IMR-90 (cell line): Measurements from ENCODE around the gene KCNC2. TPM values are rescaled to one million over a fixed set of nuclear protein-coding genes. Genes with fewer than 3 reads are reported as not detected.

Experiments
- ATAC-seq: fragments of 200-7000 bp; cut with Tn5 transposase; 2 replicates; pipeline ENCODE4 v1.9.1; 2020; ENCODE audit warnings: low read depth, mild to moderate bottlenecking, moderate library complexity
- BruUV-seq: library from RNA; stranded (reverse); fragments of 400-500 nt; replicated peaks from 2 replicates; lab custom pipeline; 2021; lab: Mats Ljungman, UMichigan
- CTCF ChIA-PET: fragments of 300-600 bp; formaldehyde crosslinking; extraction: SDS; loops from one replicate; lab custom pipeline; 2021; ENCODE audit warnings: antibody characterized with exemption; lab: Yijun Ruan, JAX
- POLR2A ChIA-PET: fragments of 300-600 bp; sonication (Branson Sonifier 250); formaldehyde crosslinking; loops from one replicate; lab custom pipeline; 2022; ENCODE audit warnings: antibody characterized with exemption; ENCODE audit not compliant: unreplicated experiment; lab: Charles Lee
- DNase-seq: peaks from one replicate; pipeline ENCODE4 v3.0.0; 2013
- H2AFZ ChIP-seq: replicated peaks from 2 replicates; pipeline ENCODE3; 2013; ENCODE audit warnings: low read length, mild to moderate bottlenecking; ENCODE audit not compliant: poor library complexity
- H2AK5ac ChIP-seq: 2 replicates; pipeline ENCODE4 v1.6.1; 2013; ENCODE audit warnings: low read depth, low read length, inconsistent platforms
- H2AK9ac ChIP-seq: replicated peaks from 2 replicates; pipeline ENCODE3; 2013; ENCODE audit warnings: mild to moderate bottlenecking, low read depth, low read length, moderate library complexity; ENCODE audit not compliant: poor library complexity
- H2BK120ac ChIP-seq: 2 replicates; pipeline ENCODE4 v1.6.1; 2013; ENCODE audit warnings: low read depth, low read length, inconsistent platforms
- H2BK15ac ChIP-seq: 3 replicates; pipeline ENCODE4 v1.6.1; 2013; ENCODE audit warnings: low read depth, low read length, inconsistent platforms
- H2BK20ac ChIP-seq: 2 replicates; pipeline ENCODE4 v1.6.1; 2013; ENCODE audit warnings: low read depth, mild to moderate bottlenecking, inconsistent platforms, low read length, moderate library complexity
- H2BK5ac ChIP-seq: 2 replicates; pipeline ENCODE4 v1.6.1; 2013; ENCODE audit warnings: mild to moderate bottlenecking, low read depth, low read length, inconsistent platforms; ENCODE audit not compliant: poor library complexity, severe bottlenecking
- H3K14ac ChIP-seq: replicated peaks from 2 replicates; pipeline ENCODE4 v1.6.1; 2013; ENCODE audit warnings: low read depth, low read length, inconsistent platforms
- H3K18ac ChIP-seq: 2 replicates; pipeline ENCODE4 v1.6.1; 2013; ENCODE audit warnings: low read depth, low read length, control low read depth
- H3K23ac ChIP-seq: 2 replicates; pipeline ENCODE4 v1.6.1; 2013; ENCODE audit warnings: low read depth, low read length, inconsistent platforms
- H3K27ac ChIP-seq: 2 replicates; pipeline ENCODE4 v1.5.1; 2013; ENCODE audit warnings: mild to moderate bottlenecking, control low read depth, low read length; ENCODE audit not compliant: insufficient read depth
- H3K27me3 ChIP-seq: 2 replicates; pipeline ENCODE4 v1.6.1; 2013; ENCODE audit warnings: low read length; ENCODE audit not compliant: control insufficient read depth, insufficient read depth
- H3K36me3 ChIP-seq: 2 replicates; pipeline ENCODE4 v1.6.1; 2013; ENCODE audit warnings: low read length, mixed read lengths; ENCODE audit not compliant: control insufficient read depth, insufficient read depth
- H3K4ac ChIP-seq: 2 replicates; pipeline ENCODE4 v1.6.1; 2013; ENCODE audit warnings: low read depth, low read length, inconsistent platforms
- H3K4me1 ChIP-seq: 2 replicates; pipeline ENCODE4 v1.6.1; 2013; ENCODE audit warnings: low read length, mixed read lengths; ENCODE audit not compliant: control insufficient read depth, insufficient read depth
- H3K4me2 ChIP-seq: 2 replicates; pipeline ENCODE4 v1.6.1; 2013; ENCODE audit warnings: low read depth, mild to moderate bottlenecking, control low read depth, low read length, moderate library complexity
- H3K4me3 ChIP-seq: 2 replicates; pipeline ENCODE4 v1.5.1; 2013; ENCODE audit warnings: low read depth, mild to moderate bottlenecking, control low read depth, low read length, moderate library complexity; ENCODE audit not compliant: insufficient read depth
- H3K56ac ChIP-seq: 2 replicates; pipeline ENCODE4 v1.6.1; 2013; ENCODE audit warnings: low read length, inconsistent platforms; ENCODE audit not compliant: insufficient read depth; ENCODE audit errors: extremely low read depth
- H3K79me1 ChIP-seq, 2 experiments: 2 replicates each; pipeline ENCODE4 v1.6.1; 2013; ENCODE audit warnings: low read length in 2 of 2, inconsistent platforms in 1 of 2, low read depth in 1 of 2
- H3K9ac ChIP-seq: 2 replicates; pipeline ENCODE4 v1.6.1; 2013; ENCODE audit warnings: low read depth, low read length, control low read depth
- H3K9me1 ChIP-seq: 2 replicates; pipeline ENCODE4 v1.6.1; 2013; ENCODE audit warnings: low read length, inconsistent platforms; ENCODE audit not compliant: insufficient read depth
- H3K9me3 ChIP-seq: 2 replicates; pipeline ENCODE4 v1.6.1; 2013; ENCODE audit warnings: low read length; ENCODE audit not compliant: control insufficient read depth, insufficient read depth
- H4K20me1 ChIP-seq: 2 replicates; pipeline ENCODE4 v1.6.1; 2013; ENCODE audit warnings: low read length, inconsistent platforms; ENCODE audit not compliant: insufficient read depth
- H4K5ac ChIP-seq: 2 replicates; pipeline ENCODE4 v1.6.1; 2013; ENCODE audit warnings: mild to moderate bottlenecking, low read depth, low read length, control low read depth
- H4K8ac ChIP-seq, 2 experiments: 2 replicates each; pipeline ENCODE4 v1.6.1; 2013; ENCODE audit warnings: low read depth in 2 of 2, low read length in 2 of 2, control low read depth in 1 of 2, inconsistent platforms in 1 of 2
- H4K91ac ChIP-seq: 2 replicates; pipeline ENCODE4 v1.6.1; 2013; ENCODE audit warnings: low read depth, low read length, inconsistent platforms; ENCODE audit not compliant: insufficient read depth
- BHLHE40 ChIP-seq: fragments of 150-350 bp; IDR thresholded peaks from 2 replicates; pipeline ENCODE4 v1.6.1; 2016; ENCODE audit warnings: mild to moderate bottlenecking, low read depth, low read length
- CEBPB ChIP-seq: IDR thresholded peaks from 2 replicates; pipeline ENCODE4 v1.6.1; 2012; ENCODE audit warnings: low read depth, low read length, improper control_type of control experiment
- CHD1 ChIP-seq: IDR thresholded peaks from 2 replicates; pipeline ENCODE4 v1.6.1; 2012; ENCODE audit warnings: low read depth, low read length, improper control_type of control experiment
- CTCF ChIP-seq: conservative IDR thresholded peaks from 2 replicates; pipeline ENCODE4 v1.5.1; 2012; ENCODE audit warnings: mild to moderate bottlenecking, low read depth, low read length, improper control_type of control experiment
- ELK1 ChIP-seq: fragments of 150-350 bp; IDR thresholded peaks from 2 replicates; pipeline ENCODE4 v1.6.1; 2016; ENCODE audit warnings: low read depth, mild to moderate bottlenecking, low read length, moderate library complexity, borderline replicate concordance
- FOS ChIP-seq: fragments of 150-350 bp; IDR thresholded peaks from 2 replicates; pipeline ENCODE4 v1.6.1; 2016; ENCODE audit warnings: low read depth, low read length
- MAFK ChIP-seq: IDR thresholded peaks from 2 replicates; pipeline ENCODE4 v1.6.1; 2012; ENCODE audit warnings: low read depth, low read length, improper control_type of control experiment
- MAZ ChIP-seq: IDR thresholded peaks from 2 replicates; pipeline ENCODE4 v1.6.1; 2012; ENCODE audit warnings: low read depth, mild to moderate bottlenecking, low read length, improper control_type of control experiment, moderate library complexity, borderline replicate concordance
- NFE2L2 ChIP-seq: fragments of 150-350 bp; IDR thresholded peaks from 2 replicates; pipeline ENCODE4 v1.6.1; 2016; ENCODE audit warnings: low read depth, mild to moderate bottlenecking, low read length
- POLR2A ChIP-seq: IDR thresholded peaks from 2 replicates; pipeline ENCODE4 v1.6.1; 2012; ENCODE audit warnings: mild to moderate bottlenecking, low read depth, low read length
- RAD21 ChIP-seq: IDR thresholded peaks from 2 replicates; pipeline ENCODE4 v1.6.1; 2012; ENCODE audit warnings: low read length, improper control_type of control experiment
- RCOR1 ChIP-seq: IDR thresholded peaks from 2 replicates; pipeline ENCODE4 v1.6.1; 2012; ENCODE audit warnings: mild to moderate bottlenecking, low read length, improper control_type of control experiment; ENCODE audit not compliant: insufficient replicate concordance
- RFX5 ChIP-seq: IDR thresholded peaks from 2 replicates; pipeline ENCODE4 v1.8.0; 2012; ENCODE audit warnings: low read depth, mild to moderate bottlenecking, low read length, moderate library complexity
- SMC3 ChIP-seq: fragments of 150-350 bp; IDR thresholded peaks from 2 replicates; pipeline ENCODE4 v1.6.1; 2016; ENCODE audit warnings: low read depth, mild to moderate bottlenecking, antibody characterized with exemption, low read length, moderate library complexity
- WGBS, 2 experiments: methylation state at CpG; one replicate each; pipeline versions ENCODE4 v1.1.5 to v1.1.7; 2013; ENCODE audit warnings: missing lambda C conversion rate in 2 of 2; ENCODE audit not compliant: insufficient read length in 1 of 2; ENCODE audit errors: extremely low coverage in 2 of 2; 5-methylcytosine and 5-hydroxymethylcytosine counted together
- dilution Hi-C: fragments of 300-500 bp; cut with HindIII; formaldehyde crosslinking; loops from one replicate; pipeline ENCODE4 v1.14.3; 2018; ENCODE audit warnings: low sequenced_read_pairs; ENCODE audit not compliant: unreplicated experiment
- in situ Hi-C: fragments of 300-500 bp; cut with MboI; formaldehyde crosslinking; loops from 3 replicates; pipeline ENCODE4 v1.14.3; 2019; ENCODE audit warnings: low sequenced_read_pairs, inconsistent platforms, mixed read lengths
- intact Hi-C: fragments of 100-400 bp; cut with micrococcal nuclease; formaldehyde crosslinking; loops from 2 replicates; pipeline ENCODE4 v1.10.0; 2022
- polyA plus RNA-seq, 3 experiments: library from polyadenylated mRNA; depleted of rRNA; stranded (reverse); fragments of >200 nt; gene quantifications; 2 replicates each; pipeline ENCODE4 v1.2.3, GENCODE V29; 2012; ENCODE audit warnings: low replicate concordance in 1 of 3
- total RNA-seq: library from RNA; depleted of rRNA; stranded (reverse); fragments of >200 nt; gene quantifications from 2 replicates; pipeline ENCODE4 v1.2.3, GENCODE V29; 2012

The KCNC2 gene
- total and polyA plus RNA-seq, 2 of the 4 experiments (the other 2 are of a cell fraction), result not detected

DNA sequence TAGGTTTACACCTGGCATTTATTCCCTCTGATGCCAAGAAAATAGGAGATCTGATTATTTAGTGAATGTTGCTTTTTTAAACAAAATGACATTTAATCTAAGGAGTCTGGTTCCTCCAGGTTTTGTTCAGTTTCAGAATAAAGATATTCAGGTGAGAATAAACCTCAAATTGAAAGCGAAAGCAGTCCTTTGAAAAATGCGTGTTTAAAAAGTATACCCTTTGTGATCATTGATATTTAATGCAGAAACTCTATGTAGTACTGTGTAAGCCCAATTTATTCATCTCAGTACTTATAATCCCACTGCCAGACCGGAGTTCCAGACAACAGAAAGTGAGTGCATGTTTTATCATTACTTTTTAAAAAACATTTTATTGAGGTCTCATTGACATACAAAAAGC lies 210.2 kb downstream of the KCNC2 start:
- in situ Hi-C loops, result no loop called here
- dilution Hi-C loops, result no loop called here
- Histone ChIP-seq H3K27ac (no peak overlapping the region), H2AFZ (no peak overlapping the region), H3K9me1 (no peaks in the 10 kb centered on the region), H2BK120ac (no peak overlapping the region), H2AK9ac (no peak overlapping the region), H3K4me3 (no peak overlapping the region), H3K4me1 (no peaks in the 10 kb centered on the region), H2BK15ac (no peak overlapping the region), H4K20me1 (no peaks in the 10 kb centered on the region), H4K5ac (no peak overlapping the region), H4K8ac (no peak overlapping the region), H4K91ac (no peak overlapping the region), H3K4ac (no peak overlapping the region), H3K36me3 (no peaks in the 10 kb centered on the region), H2BK20ac (no peak overlapping the region), H3K9me3 (no peaks in the 10 kb centered on the region), H3K14ac (no peak overlapping the region), H2BK5ac (no peak overlapping the region), H2AK5ac (no peak overlapping the region), H3K79me1 (no peaks in the 10 kb centered on the region), H3K56ac (no peak overlapping the region), H3K4me2 (no peak overlapping the region), H3K18ac (no peak overlapping the region), H3K9ac (no peak overlapping the region), H3K23ac (no peak overlapping the region), H3K27me3 (no peaks in the 10 kb centered on the region)
- no TSS peak for BruUV-seq
- DNase-seq, result no peak
- ATAC-seq, result no peak
- intact Hi-C loops, result no loop called here
- ChIA-PET CTCF (no interaction called here), POLR2A (no interaction called here)
- TF ChIP-seq CTCF (no peak), RCOR1 (no peak), ELK1 (no peak), RFX5 (no peak), MAFK (no peak), POLR2A (no peak), BHLHE40 (no peak), FOS (no peak), SMC3 (no peak), MAZ (no peak), NFE2L2 (no peak), CEBPB (no peak), CHD1 (no peak), RAD21 (no peak)
- WGBS, 2 experiments, result no CpG with 5 or more reads among the region's 3 CpGs
